ENCODE measurements around the gene TNFRSF13B.
"Not testable (repeated sequence)": the region's sequence is repeated elsewhere in the genome, so short reads cannot be mapped to it uniquely, and the experiment has no call there.

The TNFRSF13B gene

GRCh38 chr17:16913463-16913862 lies 58.5 kb downstream of the TNFRSF13B start:
- in situ Hi-C loops (cut with HindIII; ENCODE audit: low sequenced_read_pairs) = no loop called here

GRCh38 chr17:16912021-16912962 lies 59.6 kb downstream of the TNFRSF13B start:
- in situ Hi-C loops (cut with HindIII; ENCODE audit: low sequenced_read_pairs) = no loop called here

GRCh38 chr17:16911141-16911937 lies 60.6 kb downstream of the TNFRSF13B start:
- in situ Hi-C loops (cut with HindIII; ENCODE audit: low sequenced_read_pairs) = no loop called here

GRCh38 chr17:16910341-16910740 lies 61.6 kb downstream of the TNFRSF13B start:
- in situ Hi-C loops (cut with HindIII; ENCODE audit: low sequenced_read_pairs) = no loop called here

GRCh38 chr17:16909472-16910246 lies 62.3 kb downstream of the TNFRSF13B start:
- in situ Hi-C loops (cut with HindIII; ENCODE audit: low sequenced_read_pairs) = no loop called here

GRCh38 chr17:16908273-16908672 lies 63.6 kb downstream of the TNFRSF13B start:
- in situ Hi-C loops (cut with HindIII; ENCODE audit: low sequenced_read_pairs) = no loop called here

- in situ Hi-C loops (cut with HindIII; ENCODE audit: low sequenced_read_pairs) = no loop called here
These were observed 65.2 kb downstream of the TNFRSF13B start for GRCh38 chr17:16906680-16907079.

- in situ Hi-C loops (cut with HindIII; ENCODE audit: low sequenced_read_pairs) = no loop called here
These were observed 66.2 kb downstream of the TNFRSF13B start for GRCh38 chr17:16905593-16906191.

- in situ Hi-C loops (cut with HindIII; ENCODE audit: low sequenced_read_pairs) = not testable (repeated sequence)
These were observed 68.8 kb downstream of the TNFRSF13B start for GRCh38 chr17:16903070-16903469.

GRCh38 chr17:16900288-16900882 lies 71.5 kb downstream of the TNFRSF13B start:
- in situ Hi-C loops (cut with HindIII; ENCODE audit: low sequenced_read_pairs) = no loop called here

GRCh38 chr17:16897211-16897896 lies 74.6 kb downstream of the TNFRSF13B start:
- in situ Hi-C loops (cut with HindIII; ENCODE audit: low sequenced_read_pairs) = loop anchor here (25.0 kb wide), 2 partner anchors 190 to 335 kb away; partner anchors contain the start of gene ZNF287

- in situ Hi-C loops (cut with HindIII; ENCODE audit: low sequenced_read_pairs) = loop anchor here (25.0 kb wide), 2 partner anchors 191 to 334 kb away; partner anchors contain the start of gene ZNF287
These were observed 75.7 kb downstream of the TNFRSF13B start for GRCh38 chr17:16896235-16896634.

- in situ Hi-C loops (cut with HindIII; ENCODE audit: low sequenced_read_pairs) = loop anchor here (25.0 kb wide), 2 partner anchors 194 to 331 kb away; partner anchors contain the start of gene ZNF287
These were observed 78.4 kb downstream of the TNFRSF13B start for GRCh38 chr17:16893527-16893926.

- in situ Hi-C loops (cut with HindIII; ENCODE audit: low sequenced_read_pairs) = loop anchor here (25.0 kb wide), 2 partner anchors 194 to 331 kb away; partner anchors contain the start of gene ZNF287
These were observed 79.0 kb downstream of the TNFRSF13B start for GRCh38 chr17:16892876-16893454.

- in situ Hi-C loops (cut with HindIII; ENCODE audit: low sequenced_read_pairs) = loop anchor here (25.0 kb wide), 2 partner anchors 198 to 327 kb away; partner anchors contain the start of gene ZNF287
These were observed 82.8 kb downstream of the TNFRSF13B start for GRCh38 chr17:16889088-16889465.

Measured in endothelial cell of hepatic sinusoid (primary cell).